GM23248 (cell line): ENCODE results near the gene DTNA.

Experiments
- EZH2 ChIP-seq: fragments of 200-600 bp; sonication (generic); IDR thresholded peaks from 2 replicates; pipeline ENCODE4 v1.6.1; 2018; ENCODE audit warnings: antibody characterized with exemption, mild to moderate bottlenecking; ENCODE audit not compliant: insufficient read depth, poor library complexity, severe bottlenecking
- EZH2phosphoT487 ChIP-seq: fragments of 200-600 bp; sonication (generic); IDR thresholded peaks from 2 replicates; pipeline ENCODE4 v1.6.1; 2018; ENCODE audit warnings: antibody characterized with exemption, moderate library complexity, mild to moderate bottlenecking, low read depth; ENCODE audit not compliant: insufficient read depth

- TF ChIP-seq EZH2 = no peak
- TF ChIP-seq EZH2phosphoT487 = no peak
Observed at GRCh38 chr18:34676816-34677574, 33.1 kb upstream of the DTNA start.
